Memory B cell (primary cell): Measurements from ENCODE around the gene EME2.
A peak's percentile ranks its signal among the peaks of the same experiment; 100 is the strongest.

Experiments used
- ATAC-seq: fragments of 150-1000 bp; cut with Tn5 transposase; 2 replicates; pipeline ENCODE4 v1.10.0; 2021; ENCODE audit warnings: low read depth, mild to moderate bottlenecking, moderate library complexity
- DNase-seq, 2 donors: peaks; one replicate each; pipeline ENCODE4 v3.0.0; 2022; ENCODE audit warnings: low spot score in 2 of 2
- H3K27ac Mint-ChIP-seq: one replicate; pipeline ENCODE4 v1.8.0; 2022; ENCODE audit warnings: mild to moderate bottlenecking, moderate library complexity, mixed read lengths
- H3K27me3 Mint-ChIP-seq: one replicate; pipeline ENCODE4 v1.8.0; 2022; ENCODE audit warnings: mixed read lengths
- H3K36me3 Mint-ChIP-seq: one replicate; pipeline ENCODE4 v1.8.0; 2022; ENCODE audit warnings: mild to moderate bottlenecking, mixed read lengths
- H3K4me1 Mint-ChIP-seq: one replicate; pipeline ENCODE4 v1.8.0; 2022; ENCODE audit warnings: mixed read lengths
- H3K4me3 Mint-ChIP-seq: one replicate; pipeline ENCODE4 v1.8.0; 2022; ENCODE audit warnings: mild to moderate bottlenecking, moderate library complexity, mixed read lengths
- H3K9me3 Mint-ChIP-seq: one replicate; pipeline ENCODE4 v1.8.0; 2022; ENCODE audit warnings: mixed read lengths

Gene EME2

GRCh38 chr16:1815461-1815860, 42.9 kb downstream of the EME2 start:
- Mint-ChIP-seq H3K4me1 (peaks cover 4% of the 10 kb centered on the region), H3K4me3 (no peak overlapping the region), H3K27ac (no peak overlapping the region), H3K36me3 (peaks cover 11% of the 10 kb centered on the region), H3K9me3 (no peaks in the 10 kb centered on the region), H3K27me3 (no peaks in the 10 kb centered on the region)
- no peak for ATAC-seq
- no peak for DNase-seq

GRCh38 chr16:1816396-1817275, 44.0 kb downstream of the EME2 start:
- H3K9me3 Mint-ChIP-seq = no peaks in the 10 kb centered on the region

GRCh38 chr16:1817276-1817589, 44.6 kb downstream of the EME2 start:
- no peak overlapping the region for H3K4me3 Mint-ChIP-seq
- no peak for ATAC-seq
- peaks cover 4% of the 10 kb centered on the region for H3K4me1 Mint-ChIP-seq
- no peak for DNase-seq
- H3K27me3 Mint-ChIP-seq = no peaks in the 10 kb centered on the region
- peaks cover 11% of the 10 kb centered on the region for H3K36me3 Mint-ChIP-seq
- H3K9me3 Mint-ChIP-seq = no peaks in the 10 kb centered on the region
- H3K27ac Mint-ChIP-seq = no peak overlapping the region

More at GRCh38 chr16:1816396-1817275, 44.0 kb downstream of the EME2 start:
- H3K36me3 Mint-ChIP-seq = peaks cover 11% of the 10 kb centered on the region
- H3K4me3 Mint-ChIP-seq = no peak overlapping the region
- DNase-seq = no peak
- H3K27me3 Mint-ChIP-seq = no peaks in the 10 kb centered on the region
- no peak overlapping the region for H3K27ac Mint-ChIP-seq
- H3K4me1 Mint-ChIP-seq = peaks cover 4% of the 10 kb centered on the region
- ATAC-seq = no peak

- ATAC-seq = no peak
- Mint-ChIP-seq H3K27ac (no peak overlapping the region), H3K27me3 (no peaks in the 10 kb centered on the region), H3K9me3 (no peaks in the 10 kb centered on the region), H3K4me3 (no peak overlapping the region), H3K4me1 (peaks cover 4% of the 10 kb centered on the region), H3K36me3 (peaks cover 11% of the 10 kb centered on the region)
- DNase-seq = no peak
These were observed 45.1 kb downstream of the EME2 start for GRCh38 chr16:1817716-1818115.

GRCh38 chr16:1818204-1818872, 45.7 kb downstream of the EME2 start:
- peaks cover under 1% of the 10 kb centered on the region for H3K4me1 Mint-ChIP-seq
- no peak overlapping the region for H3K27ac Mint-ChIP-seq

GRCh38 chr16:1818873-1819525, 46.4 kb downstream of the EME2 start:
- no peak for ATAC-seq
- Mint-ChIP-seq H3K36me3 (peaks cover 7% of the 10 kb centered on the region), H3K27me3 (no peaks in the 10 kb centered on the region), H3K4me3 (no peak overlapping the region), H3K9me3 (no peaks in the 10 kb centered on the region), H3K27ac (no peak overlapping the region), H3K4me1 (peaks cover 3% of the 10 kb centered on the region)
- no peak for DNase-seq

More at GRCh38 chr16:1818204-1818872, 45.7 kb downstream of the EME2 start:
- ATAC-seq (no peak), DNase-seq (no peak)
- Mint-ChIP-seq H3K9me3 (no peaks in the 10 kb centered on the region), H3K4me3 (no peak overlapping the region), H3K36me3 (peaks cover 9% of the 10 kb centered on the region), H3K27me3 (no peaks in the 10 kb centered on the region)

GRCh38 chr16:1819611-1820010, 47.0 kb downstream of the EME2 start:
- H3K27me3 Mint-ChIP-seq = no peaks in the 10 kb centered on the region
- peaks cover 3% of the 10 kb centered on the region for H3K4me1 Mint-ChIP-seq
- DNase-seq = no peak
- H3K4me3 Mint-ChIP-seq = no peak overlapping the region
- no peaks in the 10 kb centered on the region for H3K9me3 Mint-ChIP-seq
- H3K36me3 Mint-ChIP-seq = peaks cover 7% of the 10 kb centered on the region
- ATAC-seq = no peak
- H3K27ac Mint-ChIP-seq = no peak overlapping the region

GRCh38 chr16:1820096-1820945, 47.7 kb downstream of the EME2 start:
- H3K4me3 Mint-ChIP-seq = no peak overlapping the region
- no peak overlapping the region for H3K27ac Mint-ChIP-seq
- H3K9me3 Mint-ChIP-seq = no peaks in the 10 kb centered on the region
- no peak for DNase-seq
- no peaks in the 10 kb centered on the region for H3K27me3 Mint-ChIP-seq
- ATAC-seq = no peak
- H3K4me1 Mint-ChIP-seq = peaks cover 3% of the 10 kb centered on the region
- peaks cover 1% of the 10 kb centered on the region for H3K36me3 Mint-ChIP-seq

- no peak overlapping the region for H3K27ac Mint-ChIP-seq
- H3K4me1 Mint-ChIP-seq = peaks cover 3% of the 10 kb centered on the region
- no peaks in the 10 kb centered on the region for H3K27me3 Mint-ChIP-seq
- no peak for DNase-seq
- no peak for ATAC-seq
- no peaks in the 10 kb centered on the region for H3K9me3 Mint-ChIP-seq
- no peak overlapping the region for H3K4me3 Mint-ChIP-seq
- H3K36me3 Mint-ChIP-seq = no peaks in the 10 kb centered on the region
These were observed 48.3 kb downstream of the EME2 start for GRCh38 chr16:1820946-1821290.

- ATAC-seq (no peak), DNase-seq (no peak)
- H3K27ac Mint-ChIP-seq = no peak overlapping the region
- no peak overlapping the region for H3K4me3 Mint-ChIP-seq
- H3K27me3 Mint-ChIP-seq = no peaks in the 10 kb centered on the region
- H3K4me1 Mint-ChIP-seq = peaks cover 5% of the 10 kb centered on the region
- H3K9me3 Mint-ChIP-seq = no peaks in the 10 kb centered on the region
- H3K36me3 Mint-ChIP-seq = no peaks in the 10 kb centered on the region
These were observed 49.4 kb downstream of the EME2 start for GRCh38 chr16:1821861-1822611.

GRCh38 chr16:1822801-1823200, 50.2 kb downstream of the EME2 start:
- DNase-seq = no peak
- Mint-ChIP-seq H3K36me3 (no peaks in the 10 kb centered on the region), H3K27me3 (no peaks in the 10 kb centered on the region), H3K27ac (no peak overlapping the region), H3K4me1 (peaks cover 10% of the 10 kb centered on the region), H3K4me3 (no peak overlapping the region), H3K9me3 (no peaks in the 10 kb centered on the region)
- ATAC-seq = no peak

- H3K27me3 Mint-ChIP-seq = no peaks in the 10 kb centered on the region
- no peaks in the 10 kb centered on the region for H3K36me3 Mint-ChIP-seq
- no peak overlapping the region for H3K27ac Mint-ChIP-seq
- H3K4me3 Mint-ChIP-seq = no peak overlapping the region
- ATAC-seq = no peak
- no peak for DNase-seq
- H3K4me1 Mint-ChIP-seq = peaks cover 11% of the 10 kb centered on the region
- H3K9me3 Mint-ChIP-seq = no peaks in the 10 kb centered on the region
These were observed 51.2 kb downstream of the EME2 start for GRCh38 chr16:1823821-1824220.

GRCh38 chr16:1825381-1825863, 52.8 kb downstream of the EME2 start:
- DNase-seq (no peak), ATAC-seq (no peak)
- H3K4me3 Mint-ChIP-seq = peak overlapping the region; percentile 72
- H3K4me1 Mint-ChIP-seq = peaks cover 18% of the 10 kb centered on the region
- no peaks in the 10 kb centered on the region for H3K27me3 Mint-ChIP-seq
- no peaks in the 10 kb centered on the region for H3K36me3 Mint-ChIP-seq
- no peak overlapping the region for H3K27ac Mint-ChIP-seq
- H3K9me3 Mint-ChIP-seq = no peaks in the 10 kb centered on the region
